HG03025 (cell line): Measurements from ENCODE around the gene SYT17.

Source experiments
- ATAC-seq: cut with Tn5 transposase; IDR thresholded peaks from one replicate; pipeline ENCODE4 v1.9.1; 2021; ENCODE audit warnings: mild to moderate bottlenecking, moderate library complexity; ENCODE audit not compliant: unreplicated experiment, low FRiP score

Gene SYT17

GRCh38 chr16:19210280-19210924 lies 42.4 kb downstream of the SYT17 start:
- no peak for ATAC-seq

- no peak for ATAC-seq
These were observed 42.9 kb downstream of the SYT17 start for GRCh38 chr16:19210968-19211367.

- ATAC-seq = no peak
These were observed 44.0 kb downstream of the SYT17 start for GRCh38 chr16:19212059-19212458.

- no peak for ATAC-seq
These were observed 45.8 kb downstream of the SYT17 start for GRCh38 chr16:19213885-19214284.

GRCh38 chr16:19215705-19216104 lies 47.7 kb downstream of the SYT17 start:
- no peak for ATAC-seq

- no peak for ATAC-seq
These were observed 50.5 kb downstream of the SYT17 start for GRCh38 chr16:19218581-19218980.

GRCh38 chr16:19219836-19220235 lies 51.8 kb downstream of the SYT17 start:
- ATAC-seq = no peak

- no peak for ATAC-seq
These were observed 55.5 kb downstream of the SYT17 start for GRCh38 chr16:19223235-19224170.

- no peak for ATAC-seq
These were observed 57.6 kb downstream of the SYT17 start for GRCh38 chr16:19225651-19226050.

- ATAC-seq = no peak
These were observed 59.6 kb downstream of the SYT17 start for GRCh38 chr16:19227643-19228042.

GRCh38 chr16:19228052-19228451 lies 60.0 kb downstream of the SYT17 start:
- no peak for ATAC-seq

- ATAC-seq = no peak
These were observed 60.5 kb downstream of the SYT17 start for GRCh38 chr16:19228575-19228974.

- ATAC-seq = no peak
These were observed 62.5 kb downstream of the SYT17 start for GRCh38 chr16:19230575-19230974.

- ATAC-seq = no peak
These were observed 63.8 kb downstream of the SYT17 start for GRCh38 chr16:19231881-19232280.

- ATAC-seq = no peak
These were observed 64.9 kb downstream of the SYT17 start for GRCh38 chr16:19232988-19233387.

- ATAC-seq = no peak
These were observed 67.4 kb downstream of the SYT17 start for GRCh38 chr16:19235478-19235877.

- no peak for ATAC-seq
These were observed 67.8 kb downstream of the SYT17 start for GRCh38 chr16:19235886-19236285.

- ATAC-seq = no peak
These were observed 68.6 kb downstream of the SYT17 start for GRCh38 chr16:19236561-19237209.

- no peak for ATAC-seq
These were observed 70.4 kb downstream of the SYT17 start for GRCh38 chr16:19238406-19238805.

GRCh38 chr16:19239511-19240155 lies 71.6 kb downstream of the SYT17 start:
- no peak for ATAC-seq

GRCh38 chr16:19240494-19240893 lies 72.5 kb downstream of the SYT17 start:
- no peak for ATAC-seq
